ENCODE data around the gene NKX6-1.

DNA sequence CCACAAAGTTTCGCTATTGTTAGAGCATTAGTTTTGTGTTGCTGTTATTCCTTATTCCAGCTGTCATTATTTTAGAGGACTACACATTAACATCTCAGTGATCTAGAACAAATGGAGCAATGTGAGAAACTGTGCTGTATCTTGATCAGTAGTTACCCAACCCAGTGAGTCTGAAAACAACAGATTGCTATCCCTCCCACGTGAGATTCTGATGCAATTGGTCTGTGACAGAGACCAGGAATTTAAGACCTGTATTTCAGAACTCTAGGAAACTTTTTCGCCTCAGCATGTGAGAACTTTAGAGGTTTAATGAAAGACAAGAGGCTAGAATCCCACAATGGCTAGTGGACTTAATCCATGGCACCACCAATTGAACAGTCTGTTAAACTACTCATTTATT is 48.1 kb upstream of the NKX6-1 start:
- TF ChIP-seq POLR2A (IDR thresholded peaks at IDR 0.05) (no peak), CTCF (IDR thresholded peaks at IDR 0.05) (no peak)
